ENCODE results near the gene CD200.

- TF ChIP-seq CTCF (IDR thresholded peaks at IDR 0.05; ENCODE audit: insufficient read depth, low read length) (no peak), REST (IDR thresholded peaks at IDR 0.05; ENCODE audit: insufficient replicate concordance, low read depth) (no peak), SPI1 (IDR thresholded peaks at IDR 0.05; ENCODE audit: borderline replicate concordance, low read depth) (no peak)
Observed at GRCh38 chr3:112411425-112411824, 78.5 kb downstream of the CD200 start.

Measured in HL-60 (cell line).